Sigmoid colon (tissue), 4 donors: Measurements from ENCODE around the gene CYTH4.

ENCODE experiments used
- CTCF ChIP-seq, 4 experiments: fragments of 450-650 bp in 3 of 4; fragments of 200-600 bp in 1 of 4; IDR thresholded peaks; one replicate each; pipeline ENCODE4 v1.5.1; 2016 to 2019; ENCODE audit warnings: antibody characterized with exemption in 4 of 4, mild to moderate bottlenecking in 3 of 4, moderate library complexity in 2 of 4
- EP300 ChIP-seq, 4 donors: sonication (generic); formaldehyde crosslinking; IDR thresholded peaks; one replicate each; pipeline ENCODE4 v1.6.1; 2017; ENCODE audit warnings: antibody characterized with exemption in 4 of 4

GRCh38 chr22:37336579-37336978 lies 54.3 kb downstream of the CYTH4 start:
- TF ChIP-seq CTCF (IDR thresholded peaks at IDR 0.05) (no peak), EP300 (IDR thresholded peaks at IDR 0.05) (no peak)
